ENCODE results near the gene PALLD.
A peak's percentile ranks its signal among the peaks of the same experiment; 100 is the strongest.
"Not testable (repeated sequence)": the region's sequence is repeated elsewhere in the genome, so short reads cannot be mapped to it uniquely, and the experiment has no call there.

The PALLD gene

DNA sequence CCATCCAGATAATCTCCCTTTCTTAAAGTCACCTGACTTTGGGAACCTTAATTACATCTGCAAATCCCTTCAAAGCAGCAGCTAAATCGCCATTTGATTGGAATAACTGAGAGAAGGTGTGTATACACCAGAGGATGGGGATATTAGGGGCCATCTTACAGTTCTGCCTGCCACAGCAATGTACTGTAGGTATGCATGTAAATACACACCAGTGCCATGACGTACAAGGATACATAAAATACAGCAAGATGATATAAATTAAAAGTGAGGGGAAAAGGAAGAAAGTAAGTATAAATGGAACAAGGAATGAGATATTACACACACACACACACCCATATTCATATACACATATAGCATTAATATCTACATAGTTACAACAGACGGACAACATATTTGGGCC, 432.0 kb downstream of the PALLD start:
- TF ChIP-seq, protein P1, sequence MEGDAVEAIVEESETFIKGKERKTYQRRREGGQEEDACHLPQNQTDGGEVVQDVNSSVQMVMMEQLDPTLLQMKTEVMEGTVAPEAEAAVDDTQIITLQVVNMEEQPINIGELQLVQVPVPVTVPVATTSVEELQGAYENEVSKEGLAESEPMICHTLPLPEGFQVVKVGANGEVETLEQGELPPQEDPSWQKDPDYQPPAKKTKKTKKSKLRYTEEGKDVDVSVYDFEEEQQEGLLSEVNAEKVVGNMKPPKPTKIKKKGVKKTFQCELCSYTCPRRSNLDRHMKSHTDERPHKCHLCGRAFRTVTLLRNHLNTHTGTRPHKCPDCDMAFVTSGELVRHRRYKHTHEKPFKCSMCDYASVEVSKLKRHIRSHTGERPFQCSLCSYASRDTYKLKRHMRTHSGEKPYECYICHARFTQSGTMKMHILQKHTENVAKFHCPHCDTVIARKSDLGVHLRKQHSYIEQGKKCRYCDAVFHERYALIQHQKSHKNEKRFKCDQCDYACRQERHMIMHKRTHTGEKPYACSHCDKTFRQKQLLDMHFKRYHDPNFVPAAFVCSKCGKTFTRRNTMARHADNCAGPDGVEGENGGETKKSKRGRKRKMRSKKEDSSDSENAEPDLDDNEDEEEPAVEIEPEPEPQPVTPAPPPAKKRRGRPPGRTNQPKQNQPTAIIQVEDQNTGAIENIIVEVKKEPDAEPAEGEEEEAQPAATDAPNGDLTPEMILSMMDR (IDR thresholded peaks at IDR 0.05; ENCODE audit: insufficient read depth, missing control alignments), result no peak
- peak; percentile 41 for FAIRE-seq
- no peak for DNase-seq (ENCODE audit: insufficient read length, low spot score)

DNA sequence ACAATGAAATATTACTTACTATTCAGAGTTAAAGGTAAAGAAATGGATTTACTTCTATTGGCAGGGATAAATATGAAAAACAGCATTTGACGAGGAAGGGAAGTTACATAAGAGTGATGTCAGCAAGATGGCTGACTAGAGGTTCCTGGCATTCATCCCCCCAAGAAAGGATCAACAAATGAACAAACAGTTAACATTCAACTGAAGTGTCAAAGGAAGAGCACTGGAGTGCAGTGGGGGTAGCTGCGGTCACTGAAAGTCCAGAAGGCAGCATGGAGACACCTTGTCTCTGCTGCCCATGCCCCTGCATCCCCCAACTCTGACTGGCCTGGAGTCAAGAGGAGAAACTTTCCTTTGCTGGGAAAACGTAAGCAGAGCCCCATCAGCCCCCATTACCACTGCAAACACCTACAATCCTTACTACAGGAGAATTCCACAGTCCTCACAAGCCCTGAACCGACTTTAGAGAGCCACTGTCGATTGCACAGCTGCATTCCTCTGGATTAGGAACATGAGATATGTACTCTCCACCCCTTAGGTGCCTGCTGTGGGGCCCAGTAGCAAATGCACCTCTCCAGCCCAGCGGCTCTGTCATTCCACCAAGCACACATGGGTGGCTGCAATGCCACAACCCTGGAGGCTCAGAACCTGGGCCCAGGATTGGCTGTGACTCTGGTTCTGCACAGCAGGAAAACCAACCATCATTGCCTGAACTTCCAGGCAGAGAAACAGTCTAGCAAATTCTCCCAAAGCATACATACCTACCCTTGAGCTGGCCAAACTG, 433.8 kb downstream of the PALLD start:
- FAIRE-seq, result no peak

DNA sequence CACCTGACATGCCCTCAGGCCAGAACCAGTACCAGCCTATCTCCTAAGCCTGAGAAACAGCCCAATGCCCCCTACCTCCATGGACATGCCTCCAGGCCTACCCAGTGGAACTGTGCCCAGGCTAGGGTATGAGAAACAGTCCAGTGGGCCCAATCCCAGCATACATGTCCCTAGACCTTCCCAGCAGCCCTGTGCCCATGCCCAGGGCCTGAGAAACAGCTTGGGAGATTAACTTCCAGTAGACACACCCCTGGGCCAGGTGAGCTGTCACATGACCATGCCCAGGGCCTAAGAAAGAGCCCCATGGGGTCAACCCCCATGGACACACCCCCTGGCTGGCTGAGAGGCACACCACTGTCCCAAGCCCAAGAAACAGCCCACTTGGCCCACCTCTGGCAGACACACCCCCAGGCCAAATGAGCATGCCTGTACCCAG, 434.4 kb downstream of the PALLD start:
- DNase-seq (ENCODE audit: insufficient read length, low spot score) (no peak), FAIRE-seq (no peak)
- TF ChIP-seq, protein P1 (IDR thresholded peaks at IDR 0.05; ENCODE audit: insufficient read depth, missing control alignments), result no peak

More for the DNA sequence above, 433.8 kb downstream of the PALLD start:
- DNase-seq (ENCODE audit: insufficient read length, low spot score), result no peak
- TF ChIP-seq, protein P1 (IDR thresholded peaks at IDR 0.05; ENCODE audit: insufficient read depth, missing control alignments), result no peak

DNA sequence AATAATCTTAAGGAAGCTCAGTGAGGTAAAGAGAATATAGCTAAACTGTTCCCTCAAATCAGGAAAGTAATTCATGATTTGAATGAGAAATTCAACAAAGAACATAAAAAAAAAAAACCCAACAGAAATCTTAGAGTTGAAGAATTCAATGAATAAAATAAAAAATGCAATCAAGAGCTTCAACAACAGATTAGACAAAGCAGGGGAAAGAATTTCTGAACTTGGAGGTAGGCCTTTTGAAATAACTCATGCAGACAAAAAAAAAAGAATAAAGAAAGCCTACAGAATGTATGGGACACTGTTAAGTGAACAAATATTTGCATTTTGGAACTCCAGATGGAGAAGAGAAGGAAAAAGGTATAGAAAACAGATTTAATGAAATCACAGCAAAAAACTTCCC, 435.3 kb downstream of the PALLD start:
- DNase-seq (ENCODE audit: insufficient read length, low spot score) (no peak), FAIRE-seq (no peak)
- TF ChIP-seq, protein P1 (IDR thresholded peaks at IDR 0.05; ENCODE audit: insufficient read depth, missing control alignments), result no peak

DNA sequence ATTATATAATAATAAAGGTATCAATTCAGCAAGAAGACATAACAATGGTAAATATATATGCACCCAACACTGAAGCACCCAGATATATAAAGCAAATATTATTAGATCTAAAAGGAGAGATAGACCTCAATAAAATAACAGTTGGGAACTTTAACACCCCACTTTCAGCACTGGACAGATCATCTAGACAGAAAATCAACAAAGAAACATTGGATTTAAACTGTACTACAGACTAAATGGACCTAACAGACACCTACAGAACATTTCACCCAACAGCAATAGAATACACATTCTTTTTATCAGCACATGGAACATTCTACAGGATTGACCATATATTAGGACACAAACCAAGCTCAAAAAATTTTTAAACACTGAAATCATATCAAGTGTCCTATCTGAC, 436.6 kb downstream of the PALLD start:
- no peak for DNase-seq (ENCODE audit: insufficient read length, low spot score)
- no peak for FAIRE-seq
- TF ChIP-seq, protein P1 (IDR thresholded peaks at IDR 0.05; ENCODE audit: insufficient read depth, missing control alignments), result no peak

DNA sequence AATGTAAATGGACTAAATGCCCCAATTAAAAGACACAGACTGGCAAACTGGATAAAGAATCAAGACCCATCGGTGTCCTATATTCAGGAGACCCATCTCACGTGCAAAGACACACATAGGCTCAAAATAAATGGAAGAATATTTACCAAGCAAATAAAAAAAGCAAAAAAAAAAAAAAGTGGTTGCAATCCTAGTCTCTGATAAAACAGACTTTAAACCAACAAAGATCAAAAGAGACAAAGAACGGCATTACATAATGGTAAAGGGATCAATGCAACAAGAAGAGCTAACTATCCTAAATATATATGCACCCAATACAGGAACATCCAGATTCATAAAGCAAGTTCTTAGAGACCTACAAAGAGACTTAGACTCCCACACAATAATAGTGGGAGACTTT, 440.6 kb downstream of the PALLD start:
- not testable (repeated sequence) for FAIRE-seq; DNase-seq (ENCODE audit: insufficient read length, low spot score)

DNA sequence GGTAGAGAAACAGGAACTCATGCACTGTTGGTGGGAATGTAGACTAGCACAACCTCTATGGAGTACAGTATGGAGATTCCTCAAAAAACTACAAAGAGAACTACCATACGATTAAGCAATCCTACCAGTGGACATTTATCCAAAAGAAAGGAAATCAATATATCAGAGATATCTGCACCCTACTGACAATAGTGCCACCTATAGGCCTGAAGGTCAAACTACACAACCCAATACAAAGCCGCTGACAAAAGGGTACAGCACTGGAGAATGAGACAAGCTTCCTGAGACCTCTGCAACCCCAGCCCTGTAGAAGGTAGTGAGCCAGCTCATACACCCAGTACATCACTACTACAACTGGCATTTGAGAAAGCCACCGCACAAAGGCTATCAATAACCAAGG, 446.1 kb downstream of the PALLD start:
- TF ChIP-seq, protein P1 (IDR thresholded peaks at IDR 0.05; ENCODE audit: insufficient read depth, missing control alignments), result peak; percentile 24
- no peak for FAIRE-seq
- DNase-seq (ENCODE audit: insufficient read length, low spot score), result no peak

Measured in D721Med (cell line).